Endodermal cell (in vitro differentiated cells): ENCODE data around the gene SPIRE2. TPM values are rescaled to one million over a fixed set of nuclear protein-coding genes. Genes with fewer than 3 reads are reported as not detected.

ENCODE experiments used
- DNase-seq: peaks from one replicate; pipeline ENCODE4 v3.0.0-alpha.2; 2017
- H3K27ac ChIP-seq: 2 replicates; pipeline ENCODE4 v1.5.1; 2013; ENCODE audit warnings: mild to moderate bottlenecking, low read depth, low read length, moderate library complexity
- H3K27me3 ChIP-seq: 2 replicates; pipeline ENCODE4 v1.6.1; 2013; ENCODE audit warnings: mild to moderate bottlenecking, low read length, moderate library complexity; ENCODE audit not compliant: insufficient read depth, control insufficient read depth, poor library complexity, severe bottlenecking
- H3K36me3 ChIP-seq: 2 replicates; pipeline ENCODE4 v1.7.0; 2013; ENCODE audit warnings: mild to moderate bottlenecking, low read length, moderate library complexity; ENCODE audit not compliant: control insufficient read depth, insufficient read depth
- H3K4me1 ChIP-seq: one replicate; pipeline ENCODE4 v1.7.0; 2013; ENCODE audit warnings: low read length; ENCODE audit not compliant: control insufficient read depth, insufficient read depth
- H3K4me3 ChIP-seq: 2 replicates; pipeline ENCODE4 v1.5.1; 2013; ENCODE audit warnings: mild to moderate bottlenecking, low read length, moderate library complexity
- H3K9ac ChIP-seq: 2 replicates; pipeline ENCODE4 v1.6.1; 2013; ENCODE audit warnings: mild to moderate bottlenecking, low read length, moderate library complexity; ENCODE audit not compliant: poor library complexity, severe bottlenecking; ENCODE audit errors: extremely low read depth
- H3K9me3 ChIP-seq: 2 replicates; pipeline ENCODE4 v1.6.1; 2013; ENCODE audit warnings: mild to moderate bottlenecking, low read length, moderate library complexity; ENCODE audit not compliant: control insufficient read depth
- H3K27ac Mint-ChIP-seq: 2 replicates; pipeline ENCODE4 v1.8.0; 2020; ENCODE audit warnings: mixed read lengths
- H3K27me3 Mint-ChIP-seq: 2 replicates; pipeline ENCODE4 v1.8.0; 2021; ENCODE audit warnings: mild to moderate bottlenecking, mixed read lengths; ENCODE audit not compliant: insufficient read depth
- H3K36me3 Mint-ChIP-seq: 2 replicates; pipeline ENCODE4 v1.8.0; 2020; ENCODE audit warnings: low read depth, mixed read lengths
- H3K4me1 Mint-ChIP-seq: 2 replicates; pipeline ENCODE4 v1.8.0; 2020; ENCODE audit warnings: mixed read lengths
- H3K4me3 Mint-ChIP-seq: 2 replicates; pipeline ENCODE4 v1.8.0; 2020; ENCODE audit warnings: mild to moderate bottlenecking, moderate library complexity, mixed read lengths
- H3K9me3 Mint-ChIP-seq: 2 replicates; pipeline ENCODE4 v1.8.0; 2020; ENCODE audit warnings: mild to moderate bottlenecking, mixed read lengths
- CTCF ChIP-seq: fragments of 200-600 bp; sonication (generic); conservative IDR thresholded peaks from 2 replicates; pipeline ENCODE4 v1.5.0; 2021; ENCODE audit warnings: antibody characterized with exemption, mild to moderate bottlenecking
- WGBS, 2 experiments: methylation state at CpG; one replicate each; pipeline versions ENCODE4 v1.1.5 to v1.1.7; 2013; ENCODE audit warnings: missing lambda C conversion rate in 2 of 2, mixed read lengths in 1 of 2; ENCODE audit not compliant: insufficient coverage in 1 of 2, insufficient read length in 1 of 2; 5-methylcytosine and 5-hydroxymethylcytosine counted together
- total RNA-seq, 2 donors: library from RNA; stranded (reverse); fragmentation: NEBNext Ultra II Directional in 1 of 2; extraction: Animal tissue kit (Norgen Biotek cat#: 25700) in 1 of 2; gene quantifications; 2 replicates in 1 of 2; 3 replicates in 1 of 2; pipeline ENCODE4 v1.2.1, GENCODE V29; 2021

Gene SPIRE2
- total RNA-seq, 2 donors from 2014 or later, result 12.8 to 12.9 TPM

GRCh38 chr16:89837014-89837546 lies 8.8 kb downstream of the SPIRE2 start:
- no peak overlapping the region for H3K27ac Mint-ChIP-seq
- TF ChIP-seq CTCF, result no peak
- H3K27ac ChIP-seq, result no peak overlapping the region
- WGBS, 2 experiments, result 95 to 96% methylated on average over 16 to 17 of the region's 17 CpGs
- H3K36me3 Mint-ChIP-seq, result peaks cover 13% of the 10 kb centered on the region
- peaks cover 8% of the 10 kb centered on the region for H3K4me1 Mint-ChIP-seq
- peaks cover 2% of the 10 kb centered on the region for H3K4me1 ChIP-seq
- no peak overlapping the region for H3K9ac ChIP-seq
- H3K4me3 ChIP-seq, result no peak overlapping the region
- H3K9me3 Mint-ChIP-seq, result no peaks in the 10 kb centered on the region
- no peak for DNase-seq
- no peak overlapping the region for H3K4me3 Mint-ChIP-seq
- no peaks in the 10 kb centered on the region for H3K36me3 ChIP-seq
- H3K9me3 ChIP-seq, result no peaks in the 10 kb centered on the region
- H3K27me3 ChIP-seq, result no peaks in the 10 kb centered on the region
- H3K27me3 Mint-ChIP-seq, result peaks cover 2% of the 10 kb centered on the region

DNA sequence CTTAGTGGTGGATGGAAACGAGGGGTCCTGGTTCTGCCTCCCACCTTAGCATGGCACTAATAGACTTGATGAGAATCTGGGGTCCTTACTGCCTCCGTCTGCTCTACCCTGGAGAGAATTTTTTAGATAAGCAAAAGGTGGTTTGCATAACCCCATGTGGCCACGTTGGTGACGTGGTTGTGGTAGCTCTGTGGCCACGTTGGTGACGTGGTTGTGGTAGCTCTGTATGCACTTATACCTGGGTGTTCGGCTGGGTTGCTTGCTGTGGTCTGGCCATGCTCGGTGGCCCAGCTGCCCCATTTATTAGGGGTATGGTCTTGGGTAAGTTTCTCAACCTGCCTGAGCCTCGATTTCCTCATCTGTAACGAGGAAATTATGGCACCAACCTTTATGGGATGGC lies 13.0 kb downstream of the SPIRE2 start:
- H3K4me1 Mint-ChIP-seq, result peaks cover 8% of the 10 kb centered on the region

GRCh38 chr16:89842471-89843408 lies 14.5 kb downstream of the SPIRE2 start:
- no peak for DNase-seq
- Histone ChIP-seq H3K27ac (no peak overlapping the region), H3K9ac (no peak overlapping the region), H3K27me3 (no peaks in the 10 kb centered on the region), H3K36me3 (no peaks in the 10 kb centered on the region), H3K9me3 (no peaks in the 10 kb centered on the region), H3K4me3 (no peak overlapping the region), H3K4me1 (peaks cover 2% of the 10 kb centered on the region)
- Mint-ChIP-seq H3K36me3 (no peaks in the 10 kb centered on the region), H3K27ac (no peak overlapping the region), H3K9me3 (no peaks in the 10 kb centered on the region), H3K4me1 (peaks cover 8% of the 10 kb centered on the region), H3K27me3 (no peaks in the 10 kb centered on the region), H3K4me3 (no peak overlapping the region)
- no peak for TF ChIP-seq CTCF
- 92 to 94% methylated on average over 20 to 26 of the region's 26 CpGs for WGBS, 2 experiments

More for the DNA sequence above, 13.0 kb downstream of the SPIRE2 start:
- H3K27me3 Mint-ChIP-seq, result no peaks in the 10 kb centered on the region
- H3K4me1 ChIP-seq, result peaks cover 2% of the 10 kb centered on the region
- 93 to 100% methylated on average over 5 to 10 of the region's 10 CpGs for WGBS, 2 experiments
- no peak for DNase-seq
- no peak overlapping the region for H3K4me3 ChIP-seq
- no peaks in the 10 kb centered on the region for H3K36me3 Mint-ChIP-seq
- no peaks in the 10 kb centered on the region for H3K9me3 Mint-ChIP-seq
- H3K4me3 Mint-ChIP-seq, result no peak overlapping the region
- TF ChIP-seq CTCF, result no peak
- no peak overlapping the region for H3K27ac Mint-ChIP-seq
- H3K36me3 ChIP-seq, result no peaks in the 10 kb centered on the region
- no peak overlapping the region for H3K9ac ChIP-seq
- no peaks in the 10 kb centered on the region for H3K9me3 ChIP-seq
- no peaks in the 10 kb centered on the region for H3K27me3 ChIP-seq
- no peak overlapping the region for H3K27ac ChIP-seq
